ENCODE results near the gene ASAH2.
"Not testable (repeated sequence)": the region's sequence is repeated elsewhere in the genome, so short reads cannot be mapped to it uniquely, and the experiment has no call there.

ASAH2 gene

GRCh38 chr10:50272531-50272930, 21.2 kb upstream of the ASAH2 start:
- Mint-ChIP-seq H3K9me3 (no peaks in the 10 kb centered on the region), H3K4me1 (no peaks in the 10 kb centered on the region), H3K36me3 (no peaks in the 10 kb centered on the region), H3K27ac (no peak overlapping the region), H3K4me3 (no peak overlapping the region), H3K27me3 (peaks cover 13% of the 10 kb centered on the region)

- Mint-ChIP-seq H3K27me3 (peaks cover 9% of the 10 kb centered on the region), H3K9me3 (no peaks in the 10 kb centered on the region), H3K4me3 (no peak overlapping the region), H3K4me1 (no peaks in the 10 kb centered on the region), H3K27ac (no peak overlapping the region), H3K36me3 (no peaks in the 10 kb centered on the region)
Observed at GRCh38 chr10:50271564-50272250, 20.4 kb upstream of the ASAH2 start.

- not testable (repeated sequence) for H3K9me3 Mint-ChIP-seq, H3K4me1 Mint-ChIP-seq, H3K4me3 Mint-ChIP-seq
Observed at GRCh38 chr10:50267877-50268276, 16.6 kb upstream of the ASAH2 start.

GRCh38 chr10:50262625-50263024, 11.3 kb upstream of the ASAH2 start:
- not testable (repeated sequence) for H3K36me3 Mint-ChIP-seq, H3K4me1 Mint-ChIP-seq, H3K4me3 Mint-ChIP-seq, H3K27ac Mint-ChIP-seq, H3K9me3 Mint-ChIP-seq
- H3K27me3 Mint-ChIP-seq, result peaks cover 25% of the 10 kb centered on the region

More at GRCh38 chr10:50267877-50268276, 16.6 kb upstream of the ASAH2 start:
- H3K36me3 Mint-ChIP-seq, H3K27ac Mint-ChIP-seq: not testable (repeated sequence)
- peaks cover 12% of the 10 kb centered on the region for H3K27me3 Mint-ChIP-seq

- no peaks in the 10 kb centered on the region for H3K36me3 Mint-ChIP-seq
- peaks cover 27% of the 10 kb centered on the region for H3K27me3 Mint-ChIP-seq
- no peak overlapping the region for H3K27ac Mint-ChIP-seq
- no peak overlapping the region for H3K4me3 Mint-ChIP-seq
- peaks cover 4% of the 10 kb centered on the region for H3K9me3 Mint-ChIP-seq
- no peaks in the 10 kb centered on the region for H3K4me1 Mint-ChIP-seq
Observed at GRCh38 chr10:50260791-50261281, 9.5 kb upstream of the ASAH2 start.

GRCh38 chr10:50254479-50254878, 3.2 kb upstream of the ASAH2 start:
- Mint-ChIP-seq H3K36me3 (no peaks in the 10 kb centered on the region), H3K4me3 (no peak overlapping the region), H3K4me1 (no peaks in the 10 kb centered on the region), H3K27ac (no peak overlapping the region), H3K27me3 (peaks cover 24% of the 10 kb centered on the region), H3K9me3 (no peaks in the 10 kb centered on the region)

- H3K4me3 Mint-ChIP-seq, result no peak overlapping the region
- H3K27me3 Mint-ChIP-seq, result peaks cover 28% of the 10 kb centered on the region
- H3K9me3 Mint-ChIP-seq, result no peaks in the 10 kb centered on the region
- H3K4me1 Mint-ChIP-seq, result no peaks in the 10 kb centered on the region
- H3K36me3 Mint-ChIP-seq, result no peaks in the 10 kb centered on the region
- no peak overlapping the region for H3K27ac Mint-ChIP-seq
Observed at GRCh38 chr10:50250096-50250854, 1.0 kb downstream of the ASAH2 start.

- peaks cover 26% of the 10 kb centered on the region for H3K27me3 Mint-ChIP-seq
- H3K4me3 Mint-ChIP-seq, result no peak overlapping the region
- H3K36me3 Mint-ChIP-seq, result no peaks in the 10 kb centered on the region
- H3K9me3 Mint-ChIP-seq, result no peaks in the 10 kb centered on the region
- H3K27ac Mint-ChIP-seq, result no peak overlapping the region
- H3K4me1 Mint-ChIP-seq, result no peaks in the 10 kb centered on the region
Observed at GRCh38 chr10:50248598-50248997, 2.7 kb downstream of the ASAH2 start.

- Mint-ChIP-seq H3K27ac (no peak overlapping the region), H3K4me1 (no peaks in the 10 kb centered on the region), H3K9me3 (no peaks in the 10 kb centered on the region), H3K27me3 (peaks cover 22% of the 10 kb centered on the region), H3K36me3 (no peaks in the 10 kb centered on the region), H3K4me3 (no peak overlapping the region)
Observed at GRCh38 chr10:50248062-50248461, 3.3 kb downstream of the ASAH2 start.

- Mint-ChIP-seq H3K4me1 (no peaks in the 10 kb centered on the region), H3K27me3 (peaks cover 27% of the 10 kb centered on the region), H3K27ac (no peak overlapping the region), H3K4me3 (no peak overlapping the region), H3K9me3 (no peaks in the 10 kb centered on the region), H3K36me3 (no peaks in the 10 kb centered on the region)
Observed at GRCh38 chr10:50244201-50244600, 7.1 kb downstream of the ASAH2 start.

GRCh38 chr10:50242777-50243176, 8.5 kb downstream of the ASAH2 start:
- no peaks in the 10 kb centered on the region for H3K36me3 Mint-ChIP-seq
- no peak overlapping the region for H3K27ac Mint-ChIP-seq
- H3K9me3 Mint-ChIP-seq, result no peaks in the 10 kb centered on the region
- H3K4me3 Mint-ChIP-seq, result no peak overlapping the region
- peaks cover 17% of the 10 kb centered on the region for H3K27me3 Mint-ChIP-seq
- H3K4me1 Mint-ChIP-seq, result no peaks in the 10 kb centered on the region

GRCh38 chr10:50241478-50241877, 9.8 kb downstream of the ASAH2 start:
- H3K4me1 Mint-ChIP-seq, H3K36me3 Mint-ChIP-seq, H3K4me3 Mint-ChIP-seq, H3K9me3 Mint-ChIP-seq, H3K27ac Mint-ChIP-seq: not testable (repeated sequence)
- peaks cover 15% of the 10 kb centered on the region for H3K27me3 Mint-ChIP-seq

- peaks cover 11% of the 10 kb centered on the region for H3K27me3 Mint-ChIP-seq
Observed at GRCh38 chr10:50234486-50234885, 16.8 kb downstream of the ASAH2 start.

GRCh38 chr10:50232261-50232639, 19.1 kb downstream of the ASAH2 start:
- peaks cover 13% of the 10 kb centered on the region for H3K27me3 Mint-ChIP-seq
- H3K4me3 Mint-ChIP-seq, result no peak overlapping the region
- no peaks in the 10 kb centered on the region for H3K9me3 Mint-ChIP-seq
- no peaks in the 10 kb centered on the region for H3K36me3 Mint-ChIP-seq
- no peaks in the 10 kb centered on the region for H3K4me1 Mint-ChIP-seq
- no peak overlapping the region for H3K27ac Mint-ChIP-seq

More at GRCh38 chr10:50234486-50234885, 16.8 kb downstream of the ASAH2 start:
- no peak overlapping the region for H3K4me3 Mint-ChIP-seq
- no peak overlapping the region for H3K27ac Mint-ChIP-seq
- H3K9me3 Mint-ChIP-seq, result no peaks in the 10 kb centered on the region
- H3K4me1 Mint-ChIP-seq, result no peaks in the 10 kb centered on the region
- no peaks in the 10 kb centered on the region for H3K36me3 Mint-ChIP-seq

- no peaks in the 10 kb centered on the region for H3K4me1 Mint-ChIP-seq
- no peak overlapping the region for H3K27ac Mint-ChIP-seq
- no peak overlapping the region for H3K4me3 Mint-ChIP-seq
- H3K27me3 Mint-ChIP-seq, result peaks cover 13% of the 10 kb centered on the region
- no peaks in the 10 kb centered on the region for H3K9me3 Mint-ChIP-seq
- no peaks in the 10 kb centered on the region for H3K36me3 Mint-ChIP-seq
Observed at GRCh38 chr10:50231515-50232260, 19.6 kb downstream of the ASAH2 start.

- Mint-ChIP-seq H3K27ac (no peak overlapping the region), H3K4me3 (no peak overlapping the region), H3K36me3 (no peaks in the 10 kb centered on the region), H3K9me3 (no peaks in the 10 kb centered on the region), H3K4me1 (no peaks in the 10 kb centered on the region), H3K27me3 (peaks cover 9% of the 10 kb centered on the region)
Observed at GRCh38 chr10:50229460-50229859, 21.9 kb downstream of the ASAH2 start.

All from activated naive CD4-positive, alpha-beta T cell treated with anti-CD3 and anti-CD28 coated beads, Interleukin-2, amount 50 U/mL, for 24 hours (primary cell).